Stomach (tissue), 9 donors: ENCODE data around the gene SDCBP2. TPM values are rescaled to one million over a fixed set of nuclear protein-coding genes. Genes with fewer than 3 reads are reported as not detected.

Experiments used
- DNase-seq, 2 donors: peaks; one replicate each; pipeline versions ENCODE4 v3.0.0 to v3.0.0-alpha.2; 2013 to 2019
- H3K27ac ChIP-seq, 5 donors: fragments of 200-600 bp in 4 of 5; sonication (generic) in 4 of 5; one replicate each; pipeline ENCODE4 v1.5.1; 2013 to 2019; ENCODE audit warnings: mild to moderate bottlenecking in 1 of 5, moderate library complexity in 1 of 5
- H3K27me3 ChIP-seq, 3 donors: fragments of 200-600 bp; sonication (generic); one replicate each; pipeline ENCODE4 v1.5.1; 2017 to 2019; ENCODE audit warnings: mixed run types in 1 of 3
- H3K36me3 ChIP-seq, 4 donors: fragments of 200-600 bp; sonication (generic); 1 replicate in 3 of 4; 2 replicates in 1 of 4; pipeline ENCODE4 v1.5.1; 2016 to 2019
- H3K4me1 ChIP-seq, 4 donors: fragments of 200-600 bp; sonication (generic); one replicate each; pipeline ENCODE4 v1.5.1; 2016 to 2019
- H3K4me3 ChIP-seq, 4 donors: fragments of 200-600 bp; sonication (generic) in 3 of 4; one replicate each; pipeline ENCODE4 v1.5.1; 2016 to 2019; ENCODE audit warnings: mild to moderate bottlenecking in 1 of 4
- H3K9me3 ChIP-seq, 4 donors: fragments of 200-600 bp; sonication (generic); one replicate each; pipeline ENCODE4 v1.5.1; 2016 to 2019
- CTCF ChIP-seq, 7 experiments: fragments of 450-650 bp in 4 of 7; fragments of 200-600 bp in 3 of 7; sonication (generic) in 3 of 7; IDR thresholded peaks; one replicate each; pipeline ENCODE4 v1.5.1; 2016 to 2019; ENCODE audit warnings: antibody characterized with exemption in 7 of 7, control low read depth in 2 of 7, mild to moderate bottlenecking in 1 of 7
- EP300 ChIP-seq: sonication (generic); formaldehyde crosslinking; IDR thresholded peaks from one replicate; pipeline ENCODE4 v1.6.1; 2017; ENCODE audit warnings: antibody characterized with exemption
- POLR2A ChIP-seq, 4 donors: fragments of 450-650 bp; IDR thresholded peaks; one replicate each; pipeline ENCODE4 v1.6.1; 2016; ENCODE audit warnings: antibody characterized with exemption in 4 of 4, control low read depth in 2 of 4, mild to moderate bottlenecking in 1 of 4, moderate library complexity in 1 of 4
- POLR2AphosphoS5 ChIP-seq, 3 donors: sonication (generic); formaldehyde crosslinking; IDR thresholded peaks; one replicate each; pipeline ENCODE4 v1.6.1; 2016; ENCODE audit warnings: antibody characterized with exemption in 3 of 3
- WGBS, 5 donors: extraction: QIAGEN DNeasy Blood & Tissue Kit in 3 of 5; methylation state at CpG; one replicate each; pipeline versions ENCODE4 v1.1.5 to v1.1.7; 2013 to 2018; 5-methylcytosine and 5-hydroxymethylcytosine counted together
- intact Hi-C: fragments of 100-400 bp; cut with DNase I; formaldehyde crosslinking; loops from one replicate; pipeline ENCODE4 v1.15.1; 2023; ENCODE audit warnings: low total_unique reads
- polyA plus RNA-seq, 3 donors: library from polyadenylated mRNA; stranded (reverse); fragments of 200-250 nt; gene quantifications; one replicate each; pipeline ENCODE4 v1.2.3, GENCODE V29; 2013
- total RNA-seq, 5 donors: library from RNA; depleted of rRNA; stranded (reverse); fragments of >200 nt; gene quantifications; one replicate each; pipeline versions ENCODE4 v1.1.0 to v1.2.3, GENCODE V29; 2014 to 2016
- donor health status: healthy with polysubstance abuse.
- donor health status: Bipolar disorder and iron deficiency.
- donor health status: healthy.

The SDCBP2 gene
- total and polyA plus RNA-seq, 8 donors, result 33.3 to 297 (median 60.5) TPM

GRCh38 chr20:1326031-1326930, 2.7 kb downstream of the SDCBP2 start:
- Histone ChIP-seq H3K4me1 (peaks cover 54 to 80% (median 62%) of the 10 kb centered on the region in 4 donors), H3K27me3 (no peaks in the 10 kb centered on the region), H3K27ac (peak overlapping the region; percentile 94 to 99 (median 98)), H3K9me3 (no peaks in the 10 kb centered on the region), H3K36me3 (no peaks in the 10 kb centered on the region), H3K4me3 (peak overlapping the region; percentile 58 to 83 (median 70))
- DNase-seq, result no peak
- 24 to 37% (median 28%) methylated on average over 10 of the region's 10 CpGs for WGBS, 5 donors
- intact Hi-C loops, result no loop called here
- no peak for TF ChIP-seq EP300
- no peak for TF ChIP-seq POLR2AphosphoS5 (IDR thresholded peaks at IDR 0.05)
- no peak for TF ChIP-seq POLR2A (IDR thresholded peaks at IDR 0.05)
- no peak for TF ChIP-seq CTCF (IDR thresholded peaks at IDR 0.05)

GRCh38 chr20:1325173-1326030, 3.5 kb downstream of the SDCBP2 start:
- Histone ChIP-seq H3K36me3 (no peaks in the 10 kb centered on the region), H3K4me3 (peak overlapping the region; percentile 58 to 83 (median 70)), H3K9me3 (no peaks in the 10 kb centered on the region), H3K27ac (peak overlapping the region; percentile 94 to 99 (median 98)), H3K27me3 (no peaks in the 10 kb centered on the region), H3K4me1 (peaks cover 51 to 77% (median 55%) of the 10 kb centered on the region in 4 donors)
- WGBS, 5 donors, result 0 to 1% (median 0%) methylated on average over 47 to 56 of the region's 56 CpGs
- DNase-seq, result peak; percentile 98 to 99
- TF ChIP-seq POLR2A (IDR thresholded peaks at IDR 0.05) (peak in 2 of 4 donors; percentile 90 to 91), EP300 (no peak), POLR2AphosphoS5 (IDR thresholded peaks at IDR 0.05) (peak; percentile 92 to 98 (median 94)), CTCF (IDR thresholded peaks at IDR 0.05) (peak in 1 of 7 experiments; percentile 37)
- intact Hi-C loops, result no loop called here

GRCh38 chr20:1324598-1325172, 4.3 kb downstream of the SDCBP2 start:
- Histone ChIP-seq H3K27ac (peak overlapping the region; percentile 74 to 99 (median 98)), H3K4me1 (peaks cover 44 to 72% (median 51%) of the 10 kb centered on the region in 4 donors), H3K36me3 (peaks cover 0 to 1% (median 0%) of the 10 kb centered on the region in 4 donors), H3K27me3 (no peaks in the 10 kb centered on the region), H3K9me3 (no peaks in the 10 kb centered on the region), H3K4me3 (peak overlapping the region; percentile 58 to 83 (median 70))
- intact Hi-C loops, result no loop called here
- TF ChIP-seq CTCF (IDR thresholded peaks at IDR 0.05), result no peak
- no peak for TF ChIP-seq EP300
- TF ChIP-seq POLR2A (IDR thresholded peaks at IDR 0.05), result no peak
- peak in 1 of 3 donors; percentile 10 for TF ChIP-seq POLR2AphosphoS5 (IDR thresholded peaks at IDR 0.05)
- DNase-seq, result peak in 1 of 2 donors; percentile 46
- WGBS, 5 donors, result 12 to 25% (median 18%) methylated on average over 15 of the region's 15 CpGs
